Right lobe of liver (tissue), 4 donors: Measurements from ENCODE around the gene TIGD2.

Experiments
- CTCF ChIP-seq, 4 donors: fragments of 200-600 bp in 3 of 4; fragments of 450-650 bp in 1 of 4; IDR thresholded peaks; one replicate each; pipeline versions ENCODE4 v1.5.1 to v1.8.0; 2016 to 2022; ENCODE audit warnings: antibody characterized with exemption in 4 of 4, mild to moderate bottlenecking in 2 of 4
- POLR2A ChIP-seq: fragments of 450-650 bp; IDR thresholded peaks from one replicate; pipeline ENCODE4 v1.6.1; 2017; ENCODE audit warnings: antibody characterized with exemption, mild to moderate bottlenecking
- donor health status: DM: no; HTN: no; CAD: no.
- donor health status: DM: no; HTN: no; CAD: no.
- donor health status: DM: no; HTN: yes; CAD: no.

GRCh38 chr4:89136525-89136924 is 25.2 kb downstream of the TIGD2 start:
- TF ChIP-seq POLR2A (no peak), CTCF (IDR thresholded peaks at IDR 0.05) (no peak)
